IMR-90 (cell line): ENCODE data around the gene S100A4. TPM values are rescaled to one million over a fixed set of nuclear protein-coding genes. Genes with fewer than 3 reads are reported as not detected.

Source experiments
- ATAC-seq: fragments of 200-7000 bp; cut with Tn5 transposase; 2 replicates; pipeline ENCODE4 v1.9.1; 2020; ENCODE audit warnings: low read depth, mild to moderate bottlenecking, moderate library complexity
- BruUV-seq: library from RNA; stranded (reverse); fragments of 400-500 nt; replicated peaks from 2 replicates; lab custom pipeline; 2021; lab: Mats Ljungman, UMichigan
- CTCF ChIA-PET: fragments of 300-600 bp; formaldehyde crosslinking; extraction: SDS; loops from one replicate; lab custom pipeline; 2021; ENCODE audit warnings: antibody characterized with exemption; lab: Yijun Ruan, JAX
- POLR2A ChIA-PET: fragments of 300-600 bp; sonication (Branson Sonifier 250); formaldehyde crosslinking; loops from one replicate; lab custom pipeline; 2022; ENCODE audit warnings: antibody characterized with exemption; ENCODE audit not compliant: unreplicated experiment; lab: Charles Lee
- DNase-seq: peaks from one replicate; pipeline ENCODE4 v3.0.0; 2013
- H2AFZ ChIP-seq: replicated peaks from 2 replicates; pipeline ENCODE3; 2013; ENCODE audit warnings: low read length, mild to moderate bottlenecking; ENCODE audit not compliant: poor library complexity
- H2AK5ac ChIP-seq: 2 replicates; pipeline ENCODE4 v1.6.1; 2013; ENCODE audit warnings: low read depth, low read length, inconsistent platforms
- H2AK9ac ChIP-seq: replicated peaks from 2 replicates; pipeline ENCODE3; 2013; ENCODE audit warnings: mild to moderate bottlenecking, low read depth, low read length, moderate library complexity; ENCODE audit not compliant: poor library complexity
- H2BK120ac ChIP-seq: 2 replicates; pipeline ENCODE4 v1.6.1; 2013; ENCODE audit warnings: low read depth, low read length, inconsistent platforms
- H2BK15ac ChIP-seq: 3 replicates; pipeline ENCODE4 v1.6.1; 2013; ENCODE audit warnings: low read depth, low read length, inconsistent platforms
- H2BK20ac ChIP-seq: 2 replicates; pipeline ENCODE4 v1.6.1; 2013; ENCODE audit warnings: low read depth, mild to moderate bottlenecking, inconsistent platforms, low read length, moderate library complexity
- H2BK5ac ChIP-seq: 2 replicates; pipeline ENCODE4 v1.6.1; 2013; ENCODE audit warnings: mild to moderate bottlenecking, low read depth, low read length, inconsistent platforms; ENCODE audit not compliant: poor library complexity, severe bottlenecking
- H3K14ac ChIP-seq: replicated peaks from 2 replicates; pipeline ENCODE4 v1.6.1; 2013; ENCODE audit warnings: low read depth, low read length, inconsistent platforms
- H3K18ac ChIP-seq: 2 replicates; pipeline ENCODE4 v1.6.1; 2013; ENCODE audit warnings: low read depth, low read length, control low read depth
- H3K23ac ChIP-seq: 2 replicates; pipeline ENCODE4 v1.6.1; 2013; ENCODE audit warnings: low read depth, low read length, inconsistent platforms
- H3K27ac ChIP-seq: 2 replicates; pipeline ENCODE4 v1.5.1; 2013; ENCODE audit warnings: mild to moderate bottlenecking, control low read depth, low read length; ENCODE audit not compliant: insufficient read depth
- H3K27me3 ChIP-seq: 2 replicates; pipeline ENCODE4 v1.6.1; 2013; ENCODE audit warnings: low read length; ENCODE audit not compliant: control insufficient read depth, insufficient read depth
- H3K36me3 ChIP-seq: 2 replicates; pipeline ENCODE4 v1.6.1; 2013; ENCODE audit warnings: low read length, mixed read lengths; ENCODE audit not compliant: control insufficient read depth, insufficient read depth
- H3K4ac ChIP-seq: 2 replicates; pipeline ENCODE4 v1.6.1; 2013; ENCODE audit warnings: low read depth, low read length, inconsistent platforms
- H3K4me1 ChIP-seq: 2 replicates; pipeline ENCODE4 v1.6.1; 2013; ENCODE audit warnings: low read length, mixed read lengths; ENCODE audit not compliant: control insufficient read depth, insufficient read depth
- H3K4me2 ChIP-seq: 2 replicates; pipeline ENCODE4 v1.6.1; 2013; ENCODE audit warnings: low read depth, mild to moderate bottlenecking, control low read depth, low read length, moderate library complexity
- H3K4me3 ChIP-seq: 2 replicates; pipeline ENCODE4 v1.5.1; 2013; ENCODE audit warnings: low read depth, mild to moderate bottlenecking, control low read depth, low read length, moderate library complexity; ENCODE audit not compliant: insufficient read depth
- H3K56ac ChIP-seq: 2 replicates; pipeline ENCODE4 v1.6.1; 2013; ENCODE audit warnings: low read length, inconsistent platforms; ENCODE audit not compliant: insufficient read depth; ENCODE audit errors: extremely low read depth
- H3K79me1 ChIP-seq, 2 experiments: 2 replicates each; pipeline ENCODE4 v1.6.1; 2013; ENCODE audit warnings: low read length in 2 of 2, inconsistent platforms in 1 of 2, low read depth in 1 of 2
- H3K9ac ChIP-seq: 2 replicates; pipeline ENCODE4 v1.6.1; 2013; ENCODE audit warnings: low read depth, low read length, control low read depth
- H3K9me1 ChIP-seq: 2 replicates; pipeline ENCODE4 v1.6.1; 2013; ENCODE audit warnings: low read length, inconsistent platforms; ENCODE audit not compliant: insufficient read depth
- H3K9me3 ChIP-seq: 2 replicates; pipeline ENCODE4 v1.6.1; 2013; ENCODE audit warnings: low read length; ENCODE audit not compliant: control insufficient read depth, insufficient read depth
- H4K20me1 ChIP-seq: 2 replicates; pipeline ENCODE4 v1.6.1; 2013; ENCODE audit warnings: low read length, inconsistent platforms; ENCODE audit not compliant: insufficient read depth
- H4K5ac ChIP-seq: 2 replicates; pipeline ENCODE4 v1.6.1; 2013; ENCODE audit warnings: mild to moderate bottlenecking, low read depth, low read length, control low read depth
- H4K8ac ChIP-seq, 2 experiments: 2 replicates each; pipeline ENCODE4 v1.6.1; 2013; ENCODE audit warnings: low read depth in 2 of 2, low read length in 2 of 2, control low read depth in 1 of 2, inconsistent platforms in 1 of 2
- H4K91ac ChIP-seq: 2 replicates; pipeline ENCODE4 v1.6.1; 2013; ENCODE audit warnings: low read depth, low read length, inconsistent platforms; ENCODE audit not compliant: insufficient read depth
- BHLHE40 ChIP-seq: fragments of 150-350 bp; IDR thresholded peaks from 2 replicates; pipeline ENCODE4 v1.6.1; 2016; ENCODE audit warnings: mild to moderate bottlenecking, low read depth, low read length
- CEBPB ChIP-seq: IDR thresholded peaks from 2 replicates; pipeline ENCODE4 v1.6.1; 2012; ENCODE audit warnings: low read depth, low read length, improper control_type of control experiment
- CHD1 ChIP-seq: IDR thresholded peaks from 2 replicates; pipeline ENCODE4 v1.6.1; 2012; ENCODE audit warnings: low read depth, low read length, improper control_type of control experiment
- CTCF ChIP-seq: conservative IDR thresholded peaks from 2 replicates; pipeline ENCODE4 v1.5.1; 2012; ENCODE audit warnings: mild to moderate bottlenecking, low read depth, low read length, improper control_type of control experiment
- ELK1 ChIP-seq: fragments of 150-350 bp; IDR thresholded peaks from 2 replicates; pipeline ENCODE4 v1.6.1; 2016; ENCODE audit warnings: low read depth, mild to moderate bottlenecking, low read length, moderate library complexity, borderline replicate concordance
- FOS ChIP-seq: fragments of 150-350 bp; IDR thresholded peaks from 2 replicates; pipeline ENCODE4 v1.6.1; 2016; ENCODE audit warnings: low read depth, low read length
- MAFK ChIP-seq: IDR thresholded peaks from 2 replicates; pipeline ENCODE4 v1.6.1; 2012; ENCODE audit warnings: low read depth, low read length, improper control_type of control experiment
- MAZ ChIP-seq: IDR thresholded peaks from 2 replicates; pipeline ENCODE4 v1.6.1; 2012; ENCODE audit warnings: low read depth, mild to moderate bottlenecking, low read length, improper control_type of control experiment, moderate library complexity, borderline replicate concordance
- MXI1 ChIP-seq: IDR thresholded peaks from 2 replicates; pipeline ENCODE4 v1.6.1; 2012; ENCODE audit warnings: low read depth, mild to moderate bottlenecking, low read length, moderate library complexity, borderline replicate concordance
- POLR2A ChIP-seq: IDR thresholded peaks from 2 replicates; pipeline ENCODE4 v1.6.1; 2012; ENCODE audit warnings: mild to moderate bottlenecking, low read depth, low read length
- RAD21 ChIP-seq: IDR thresholded peaks from 2 replicates; pipeline ENCODE4 v1.6.1; 2012; ENCODE audit warnings: low read length, improper control_type of control experiment
- RCOR1 ChIP-seq: IDR thresholded peaks from 2 replicates; pipeline ENCODE4 v1.6.1; 2012; ENCODE audit warnings: mild to moderate bottlenecking, low read length, improper control_type of control experiment; ENCODE audit not compliant: insufficient replicate concordance
- RFX5 ChIP-seq: IDR thresholded peaks from 2 replicates; pipeline ENCODE4 v1.8.0; 2012; ENCODE audit warnings: low read depth, mild to moderate bottlenecking, low read length, moderate library complexity
- SMC3 ChIP-seq: fragments of 150-350 bp; IDR thresholded peaks from 2 replicates; pipeline ENCODE4 v1.6.1; 2016; ENCODE audit warnings: low read depth, mild to moderate bottlenecking, antibody characterized with exemption, low read length, moderate library complexity
- USF2 ChIP-seq: fragments of 150-350 bp; IDR thresholded peaks from 2 replicates; pipeline ENCODE4 v1.6.1; 2017; ENCODE audit warnings: mild to moderate bottlenecking, antibody characterized with exemption, low read length, low read depth
- WGBS, 2 experiments: methylation state at CpG; one replicate each; pipeline versions ENCODE4 v1.1.5 to v1.1.7; 2013; ENCODE audit warnings: missing lambda C conversion rate in 2 of 2; ENCODE audit not compliant: insufficient read length in 1 of 2; ENCODE audit errors: extremely low coverage in 2 of 2; 5-methylcytosine and 5-hydroxymethylcytosine counted together
- dilution Hi-C: fragments of 300-500 bp; cut with HindIII; formaldehyde crosslinking; loops from one replicate; pipeline ENCODE4 v1.14.3; 2018; ENCODE audit warnings: low sequenced_read_pairs; ENCODE audit not compliant: unreplicated experiment
- in situ Hi-C: fragments of 300-500 bp; cut with MboI; formaldehyde crosslinking; loops from 3 replicates; pipeline ENCODE4 v1.14.3; 2019; ENCODE audit warnings: low sequenced_read_pairs, inconsistent platforms, mixed read lengths
- intact Hi-C: fragments of 100-400 bp; cut with micrococcal nuclease; formaldehyde crosslinking; loops from 2 replicates; pipeline ENCODE4 v1.10.0; 2022
- polyA plus RNA-seq, 3 experiments: library from polyadenylated mRNA; depleted of rRNA; stranded (reverse); fragments of >200 nt; gene quantifications; 2 replicates each; pipeline ENCODE4 v1.2.3, GENCODE V29; 2012; ENCODE audit warnings: low replicate concordance in 1 of 3
- total RNA-seq: library from RNA; depleted of rRNA; stranded (reverse); fragments of >200 nt; gene quantifications from 2 replicates; pipeline ENCODE4 v1.2.3, GENCODE V29; 2012

The S100A4 gene
- total and polyA plus RNA-seq, 2 of the 4 experiments (the other 2 are of a cell fraction): 5.6 to 16.6 TPM

GRCh38 chr1:153577138-153577537, 31.5 kb upstream of the S100A4 start:
- no peak for TF ChIP-seq POLR2A
- no peak for TF ChIP-seq BHLHE40
- no peak for TF ChIP-seq MAZ
- TF ChIP-seq CTCF: no peak
- no peak for TF ChIP-seq RAD21
- no peak for TF ChIP-seq MXI1
- TF ChIP-seq ELK1: no peak
- no peak for TF ChIP-seq FOS
- no peak for TF ChIP-seq CHD1
- TF ChIP-seq RCOR1: no peak
- TF ChIP-seq USF2: no peak
- no peak for TF ChIP-seq RFX5
- no peak for TF ChIP-seq SMC3
- no peak for TF ChIP-seq CEBPB
- TF ChIP-seq MAFK: no peak
- intact Hi-C loops: no loop called here

More at GRCh38 chr1:153577138-153577537, 31.5 kb upstream of the S100A4 start:
- no peak overlapping the region for H3K4me2 ChIP-seq
- no peaks in the 10 kb centered on the region for H3K36me3 ChIP-seq
- H2AK5ac ChIP-seq: peak overlapping the region; percentile 37; the same call in 1 of the 2 replicates
- H3K4ac ChIP-seq: 0 out of 2 replicates have a peak overlapping the region, but pooled peaks have one; percentile 27
- ATAC-seq (no peak), DNase-seq (no peak)
- dilution Hi-C loops: no loop called here
- no peak overlapping the region for H3K56ac ChIP-seq
- no peak overlapping the region; a peak in 1 of 4 replicates for H4K8ac ChIP-seq
- H3K27ac ChIP-seq: no peak overlapping the region
- no peaks in the 10 kb centered on the region for H4K20me1 ChIP-seq
- ChIA-PET CTCF (interaction anchor here (0.8 kb wide), 1 partner anchor 12 kb away, joined by 3 read pairs; no protein-coding TSS in a partner anchor), POLR2A (interaction anchor here (0.9 to 1.5 kb wide), 3 partner anchors 32 to 57 kb away, joined by 3 to 5 read pairs (median 5); partner anchors contain the start of gene CHTOP)
- no peak overlapping the region for H3K18ac ChIP-seq
- H3K79me1 ChIP-seq: no peaks in the 10 kb centered on the region
- no peak overlapping the region for H2AK9ac ChIP-seq
- H3K4me1 ChIP-seq: peaks cover 15% of the 10 kb centered on the region
- H3K9me3 ChIP-seq: no peaks in the 10 kb centered on the region
- no peak overlapping the region for H2BK5ac ChIP-seq
- H3K23ac ChIP-seq: no peak overlapping the region
- no peak overlapping the region for H2BK15ac ChIP-seq
- H2AFZ ChIP-seq: peak overlapping the region; percentile 63
- BruUV-seq: no TSS peak
- peaks cover 8% of the 10 kb centered on the region for H3K9me1 ChIP-seq
- no peaks in the 10 kb centered on the region for H3K27me3 ChIP-seq
- H3K4me3 ChIP-seq: no peak overlapping the region
- H2BK20ac ChIP-seq: 0 out of 2 replicates have a peak overlapping the region, but pooled peaks have one; percentile 5
- no CpG with 5 or more reads among the region's 4 CpGs for WGBS, 2 experiments
- H4K5ac ChIP-seq: no peak overlapping the region
- no peak overlapping the region for H4K91ac ChIP-seq
- in situ Hi-C loops: no loop called here
- no peak overlapping the region for H3K9ac ChIP-seq
- H2BK120ac ChIP-seq: peak overlapping the region; percentile 39; the same call in 1 of the 2 replicates
- 0 out of 2 replicates have a peak overlapping the region, but pooled peaks have one; percentile 45 for H3K14ac ChIP-seq
